HepG2 (cell line): ENCODE data around the gene RAB40C. TPM values are rescaled to one million over a fixed set of nuclear protein-coding genes. Genes with fewer than 3 reads are reported as not detected.

Experiments used
- AFF4 ChIP-seq: sonication (generic); formaldehyde crosslinking; IDR thresholded peaks from 2 replicates; pipeline ENCODE4 v1.4.0; 2020; ENCODE audit warnings: missing genetic modification reagents
- HINFP ChIP-seq: sonication (generic); formaldehyde crosslinking; IDR thresholded peaks from 2 replicates; pipeline ENCODE4 v1.4.0; 2020; ENCODE audit warnings: low read depth, mild to moderate bottlenecking, missing genetic modification reagents
- KLF11 ChIP-seq: IDR thresholded peaks from 2 replicates; pipeline ENCODE4 v1.6.1; 2016; ENCODE audit warnings: missing compliant biosample characterization
- KLF12 ChIP-seq: sonication (generic); formaldehyde crosslinking; IDR thresholded peaks from 2 replicates; pipeline ENCODE4 v1.4.0; 2020; ENCODE audit warnings: missing genetic modification reagents, borderline replicate concordance
- NFIB ChIP-seq: sonication (generic); formaldehyde crosslinking; IDR thresholded peaks from 2 replicates; pipeline ENCODE4 v1.9.0; 2021; ENCODE audit warnings: missing genetic modification reagents, mild to moderate bottlenecking, borderline replicate concordance
- RXRA ChIP-seq: sonication (generic); formaldehyde crosslinking; IDR thresholded peaks from 2 replicates; pipeline ENCODE4 v1.5.1; 2020; ENCODE audit warnings: missing genetic modification reagents
- TCF7 ChIP-seq: sonication (generic); IDR thresholded peaks from 2 replicates; pipeline ENCODE4 v1.6.1; 2016; ENCODE audit warnings: antibody characterized with exemption, low read depth
- ZIK1 ChIP-seq: sonication (generic); formaldehyde crosslinking; IDR thresholded peaks from 2 replicates; pipeline ENCODE4 v1.5.0; 2020; ENCODE audit warnings: mild to moderate bottlenecking, low read depth, missing genetic modification reagents, borderline replicate concordance
- ZNF280D ChIP-seq: sonication (generic); formaldehyde crosslinking; IDR thresholded peaks from 2 replicates; pipeline ENCODE4 v1.5.1; 2020; ENCODE audit warnings: mild to moderate bottlenecking, missing genetic modification reagents
- ZNF547 ChIP-seq: sonication (generic); formaldehyde crosslinking; IDR thresholded peaks from 2 replicates; pipeline ENCODE4 v1.5.1; 2020; ENCODE audit warnings: mild to moderate bottlenecking, missing genetic modification reagents
- ZNF564 ChIP-seq: sonication (generic); formaldehyde crosslinking; IDR thresholded peaks from 2 replicates; pipeline ENCODE4 v1.8.1; 2023; ENCODE audit warnings: mild to moderate bottlenecking, missing genetic modification reagents
- ZNF598 ChIP-seq: sonication (generic); formaldehyde crosslinking; IDR thresholded peaks from 2 replicates; pipeline ENCODE4 v1.5.1; 2020; ENCODE audit warnings: mild to moderate bottlenecking, missing genetic modification reagents, borderline replicate concordance
- ZNF614 ChIP-seq: IDR thresholded peaks from 2 replicates; pipeline ENCODE4 v1.6.1; 2018; ENCODE audit warnings: missing biosample characterization, missing genetic modification reagents, inconsistent platforms, borderline replicate concordance
- ZNF709 ChIP-seq: sonication (generic); formaldehyde crosslinking; IDR thresholded peaks from 2 replicates; pipeline ENCODE4 v1.5.0; 2020; ENCODE audit warnings: mild to moderate bottlenecking, missing genetic modification reagents
- ZNF724P ChIP-seq: sonication (generic); formaldehyde crosslinking; IDR thresholded peaks from 2 replicates; pipeline ENCODE4 v1.8.0; 2022; ENCODE audit warnings: missing genetic modification reagents, borderline replicate concordance
- ZNF850 ChIP-seq: sonication (generic); formaldehyde crosslinking; conservative IDR thresholded peaks from 2 replicates; pipeline ENCODE4 v1.9.0; 2021; ENCODE audit warnings: mild to moderate bottlenecking, missing genetic modification reagents
- polyA plus RNA-seq, 8 experiments: library from polyadenylated mRNA; depleted of rRNA in 3 of 8; stranded (reverse) in 7 of 8; unstranded in 1 of 8; fragments of >200 nt; fragmentation: Illumina TruSeq in 4 of 8; extraction: Trizol in 4 of 8; gene quantifications; 2 replicates each; pipeline versions ENCODE4 v1.2.1 to v1.2.3, GENCODE V29; 2011 to 2016; ENCODE audit warnings: low read depth in 4 of 8, missing spikeins in 1 of 8, mixed read lengths in 1 of 8; ENCODE audit not compliant: insufficient read depth in 1 of 8
- total RNA-seq, 5 experiments: library from RNA; depleted of rRNA; stranded (reverse); fragments of >200 nt; fragmentation: Illumina TruSeq; extraction: Trizol; gene quantifications; 2 replicates each; pipeline ENCODE4 v1.2.3, GENCODE V29; 2016; ENCODE audit warnings: low read depth in 1 of 5
- TF ChIP-seq, protein P1 (sequence below): sonication (generic); formaldehyde crosslinking; conservative IDR thresholded peaks from 2 replicates; pipeline ENCODE4 v1.4.0; 2020; ENCODE audit warnings: missing genetic modification reagents
- TF ChIP-seq, protein P2 (sequence below): IDR thresholded peaks from 2 replicates; pipeline ENCODE4 v1.6.1; 2016; ENCODE audit warnings: mild to moderate bottlenecking, missing biosample characterization, missing genetic modification reagents

Gene RAB40C
- total and polyA plus RNA-seq, 2 of the 13 experiments (the other 11 are each of a cell fraction or from before 2014, with no cell fraction given) = 7.7 to 11.5 TPM

- no peak for TF ChIP-seq ZNF614
- TF ChIP-seq ZNF280D (CRISPR knock-in tag) = peak; percentile 15; the same call in 1 of the 2 replicates
- TF ChIP-seq, protein P1, sequence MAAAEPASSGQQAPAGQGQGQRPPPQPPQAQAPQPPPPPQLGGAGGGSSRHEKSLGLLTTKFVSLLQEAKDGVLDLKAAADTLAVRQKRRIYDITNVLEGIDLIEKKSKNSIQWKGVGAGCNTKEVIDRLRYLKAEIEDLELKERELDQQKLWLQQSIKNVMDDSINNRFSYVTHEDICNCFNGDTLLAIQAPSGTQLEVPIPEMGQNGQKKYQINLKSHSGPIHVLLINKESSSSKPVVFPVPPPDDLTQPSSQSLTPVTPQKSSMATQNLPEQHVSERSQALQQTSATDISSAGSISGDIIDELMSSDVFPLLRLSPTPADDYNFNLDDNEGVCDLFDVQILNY (CRISPR knock-in tag) = peak; percentile 92
- TF ChIP-seq ZNF564 (CRISPR knock-in tag) = peak; percentile 69; the same call in 1 of the 2 replicates
- no peak for TF ChIP-seq ZNF850 (CRISPR knock-in tag)
- no peak for TF ChIP-seq NFIB (CRISPR knock-in tag)
- TF ChIP-seq TCF7 = no peak
- TF ChIP-seq ZNF724P (CRISPR knock-in tag) = peak; percentile 97
- TF ChIP-seq RXRA (CRISPR knock-in tag) = peak; percentile 65
- no peak for TF ChIP-seq ZNF709 (CRISPR knock-in tag)
- no peak; the same call in 1 of the 2 replicates for TF ChIP-seq AFF4
- peak; percentile 74 for TF ChIP-seq KLF12 (CRISPR knock-in tag)
- TF ChIP-seq HINFP (CRISPR knock-in tag) = no peak
- TF ChIP-seq ZNF598 (CRISPR knock-in tag) = no peak
- TF ChIP-seq KLF11 (CRISPR knock-in tag) = no peak
- peak; percentile 92; the same call in 1 of the 2 replicates for TF ChIP-seq ZIK1 (CRISPR knock-in tag)
- TF ChIP-seq, protein P2, sequence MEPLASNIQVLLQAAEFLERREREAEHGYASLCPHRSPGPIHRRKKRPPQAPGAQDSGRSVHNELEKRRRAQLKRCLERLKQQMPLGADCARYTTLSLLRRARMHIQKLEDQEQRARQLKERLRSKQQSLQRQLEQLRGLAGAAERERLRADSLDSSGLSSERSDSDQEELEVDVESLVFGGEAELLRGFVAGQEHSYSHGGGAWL (CRISPR knock-in tag) = peak; percentile 91; the same call in 1 of the 2 replicates
- TF ChIP-seq ZNF547 (CRISPR knock-in tag) = peak; percentile 85
These were observed 59.1 kb downstream of the RAB40C start, which contains the start of gene WDR90 (continued) for GRCh38 chr16:648781-649589.
